Astrocyte (in vitro differentiated cells and primary cell): ENCODE results near the gene C15orf39. TPM values are rescaled to one million over a fixed set of nuclear protein-coding genes. Genes with fewer than 3 reads are reported as not detected.

ENCODE experiments used
- DNase-seq: peaks from one replicate; pipeline ENCODE4 v3.0.0-alpha.2; 2010; ENCODE audit warnings: low read depth
- FAIRE-seq: peaks from 2 replicates; lab custom pipeline; 2011; peaks lifted over from hg19 to GRCh38; lab: Jason Lieb, UNC
- H2AFZ ChIP-seq: 2 replicates; pipeline ENCODE4 v1.6.0; 2012; ENCODE audit warnings: low read depth, low read length, inconsistent platforms
- H3K27ac ChIP-seq: 2 replicates; pipeline ENCODE4 v1.5.1; 2011; ENCODE audit warnings: low read depth, low read length, inconsistent platforms
- H3K27me3 ChIP-seq: 2 replicates; pipeline ENCODE4 v1.6.0; 2011; ENCODE audit warnings: low read length, inconsistent platforms; ENCODE audit not compliant: insufficient read depth
- H3K36me3 ChIP-seq: 2 replicates; pipeline ENCODE4 v1.5.1; 2011; ENCODE audit warnings: low read length, inconsistent platforms; ENCODE audit not compliant: insufficient read depth
- H3K4me1 ChIP-seq: 2 replicates; pipeline ENCODE4 v1.5.1; 2011; ENCODE audit warnings: low read length, inconsistent platforms; ENCODE audit not compliant: insufficient read depth
- H3K4me2 ChIP-seq: 2 replicates; pipeline ENCODE4 v1.6.0; 2012; ENCODE audit warnings: low read length, inconsistent platforms
- H3K4me3 ChIP-seq: 2 replicates; pipeline ENCODE4 v1.5.1; 2011; ENCODE audit warnings: low read depth, mild to moderate bottlenecking, low read length, inconsistent platforms; ENCODE audit not compliant: insufficient read depth
- H3K79me2 ChIP-seq: 2 replicates; pipeline ENCODE4 v1.6.0; 2012; ENCODE audit warnings: mild to moderate bottlenecking, low read length, inconsistent platforms; ENCODE audit not compliant: insufficient read depth
- H3K9ac ChIP-seq: 2 replicates; pipeline ENCODE4 v1.6.0; 2012; ENCODE audit warnings: mild to moderate bottlenecking, low read length, inconsistent platforms
- H3K9me3 ChIP-seq: 2 replicates; pipeline ENCODE4 v1.5.1; 2012; ENCODE audit warnings: low read depth, mild to moderate bottlenecking, low read length, inconsistent platforms; ENCODE audit not compliant: insufficient read depth
- H4K20me1 ChIP-seq: 2 replicates; pipeline ENCODE4 v1.6.0; 2012; ENCODE audit warnings: low read length, inconsistent platforms; ENCODE audit not compliant: insufficient read depth
- H3K27ac Mint-ChIP-seq: one replicate; pipeline ENCODE4 v1.8.0; 2021; ENCODE audit warnings: mild to moderate bottlenecking, mixed read lengths; ENCODE audit not compliant: unreplicated experiment
- H3K27me3 Mint-ChIP-seq: one replicate; pipeline ENCODE4 v1.8.0; 2021; ENCODE audit warnings: low read depth, mixed read lengths; ENCODE audit not compliant: unreplicated experiment
- H3K36me3 Mint-ChIP-seq: one replicate; pipeline ENCODE4 v1.8.0; 2021; ENCODE audit warnings: low read depth, mixed read lengths; ENCODE audit not compliant: unreplicated experiment
- H3K4me1 Mint-ChIP-seq: one replicate; pipeline ENCODE4 v1.8.0; 2021; ENCODE audit warnings: low read depth, mixed read lengths; ENCODE audit not compliant: unreplicated experiment
- H3K4me3 Mint-ChIP-seq: one replicate; pipeline ENCODE4 v1.8.0; 2021; ENCODE audit warnings: mild to moderate bottlenecking, moderate library complexity, mixed read lengths; ENCODE audit not compliant: unreplicated experiment
- H3K9me3 Mint-ChIP-seq: one replicate; pipeline ENCODE4 v1.8.0; 2021; ENCODE audit warnings: mild to moderate bottlenecking, mixed read lengths; ENCODE audit not compliant: unreplicated experiment
- EZH2 ChIP-seq: IDR thresholded peaks from 2 replicates; pipeline ENCODE4 v1.6.1; 2012; ENCODE audit warnings: mild to moderate bottlenecking, low read length, inconsistent platforms; ENCODE audit not compliant: insufficient read depth
- total RNA-seq: library from RNA; stranded (reverse); gene quantifications from 2 replicates; pipeline ENCODE4 v1.2.1, GENCODE V29; 2021
- TF ChIP-seq, protein P1 (sequence below): IDR thresholded peaks from 2 replicates; pipeline ENCODE4 v1.5.1; 2011; ENCODE audit warnings: low read depth, mild to moderate bottlenecking, inconsistent platforms, low read length, moderate library complexity; ENCODE audit not compliant: insufficient read depth

The C15orf39 gene
- total RNA-seq, 1 donor from 2014 or later, result 21.8 TPM

DNA sequence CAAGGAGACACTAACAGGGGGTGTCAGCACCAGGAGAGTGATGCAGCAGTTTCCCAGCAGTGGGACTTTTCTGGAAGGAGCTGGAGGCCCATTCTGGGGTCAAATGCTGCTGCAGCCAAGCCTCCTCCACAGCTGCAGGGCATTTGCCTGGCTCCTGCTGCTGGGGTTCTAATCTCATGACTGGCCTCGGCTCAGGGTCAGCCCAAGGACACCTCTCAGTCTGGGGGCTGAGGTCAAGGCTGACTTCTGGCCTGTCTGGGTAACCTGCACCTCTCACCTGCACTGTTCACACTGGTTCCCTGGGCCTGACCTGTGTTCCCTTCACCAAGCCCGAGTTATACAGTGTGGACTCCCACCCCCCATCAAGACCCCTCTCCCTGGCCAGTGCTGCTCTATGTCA, 10.4 kb upstream of the C15orf39 start:
- H3K4me2 ChIP-seq, result no peak overlapping the region
- DNase-seq (no peak), FAIRE-seq (no peak)
- no peaks in the 10 kb centered on the region for H3K36me3 ChIP-seq
- no peak for TF ChIP-seq EZH2
- TF ChIP-seq, protein P1, sequence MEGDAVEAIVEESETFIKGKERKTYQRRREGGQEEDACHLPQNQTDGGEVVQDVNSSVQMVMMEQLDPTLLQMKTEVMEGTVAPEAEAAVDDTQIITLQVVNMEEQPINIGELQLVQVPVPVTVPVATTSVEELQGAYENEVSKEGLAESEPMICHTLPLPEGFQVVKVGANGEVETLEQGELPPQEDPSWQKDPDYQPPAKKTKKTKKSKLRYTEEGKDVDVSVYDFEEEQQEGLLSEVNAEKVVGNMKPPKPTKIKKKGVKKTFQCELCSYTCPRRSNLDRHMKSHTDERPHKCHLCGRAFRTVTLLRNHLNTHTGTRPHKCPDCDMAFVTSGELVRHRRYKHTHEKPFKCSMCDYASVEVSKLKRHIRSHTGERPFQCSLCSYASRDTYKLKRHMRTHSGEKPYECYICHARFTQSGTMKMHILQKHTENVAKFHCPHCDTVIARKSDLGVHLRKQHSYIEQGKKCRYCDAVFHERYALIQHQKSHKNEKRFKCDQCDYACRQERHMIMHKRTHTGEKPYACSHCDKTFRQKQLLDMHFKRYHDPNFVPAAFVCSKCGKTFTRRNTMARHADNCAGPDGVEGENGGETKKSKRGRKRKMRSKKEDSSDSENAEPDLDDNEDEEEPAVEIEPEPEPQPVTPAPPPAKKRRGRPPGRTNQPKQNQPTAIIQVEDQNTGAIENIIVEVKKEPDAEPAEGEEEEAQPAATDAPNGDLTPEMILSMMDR, result no peak
- H3K9ac ChIP-seq, result no peak overlapping the region
- no peak overlapping the region for H3K27ac Mint-ChIP-seq
- peaks cover 7% of the 10 kb centered on the region for H3K4me1 ChIP-seq
- no peaks in the 10 kb centered on the region for H4K20me1 ChIP-seq
- H3K4me3 Mint-ChIP-seq, result no peak overlapping the region
- H3K4me3 ChIP-seq, result no peak overlapping the region
- no peak overlapping the region for H2AFZ ChIP-seq
- H3K27me3 ChIP-seq, result no peaks in the 10 kb centered on the region
- no peaks in the 10 kb centered on the region for H3K4me1 Mint-ChIP-seq
- H3K36me3 Mint-ChIP-seq, result peaks cover 12% of the 10 kb centered on the region
- no peak overlapping the region for H3K27ac ChIP-seq
- H3K27me3 Mint-ChIP-seq, result peaks cover 32% of the 10 kb centered on the region
- H3K79me2 ChIP-seq, result no peaks in the 10 kb centered on the region
- no peaks in the 10 kb centered on the region for H3K9me3 ChIP-seq
- peaks cover 18% of the 10 kb centered on the region for H3K9me3 Mint-ChIP-seq

DNA sequence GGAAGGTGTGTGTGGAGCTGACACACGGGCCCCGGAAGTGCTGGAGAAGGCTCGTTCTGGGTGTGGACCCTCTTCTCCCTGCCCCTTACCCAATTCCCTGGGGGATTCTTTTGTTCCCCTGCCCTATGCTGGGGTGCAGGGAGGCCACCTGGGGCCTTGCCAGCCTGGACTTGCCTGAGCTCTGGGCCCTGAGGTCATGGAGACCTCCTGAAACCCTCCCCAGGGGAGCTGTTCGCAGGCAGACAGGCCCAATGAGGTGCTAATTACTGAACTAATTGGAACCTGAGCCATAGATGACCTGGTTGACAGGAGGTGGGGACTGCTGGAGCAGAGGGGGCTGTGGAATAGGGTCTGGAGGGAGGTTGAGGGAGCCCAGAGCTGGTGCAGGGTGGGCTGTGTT, 9.4 kb upstream of the C15orf39 start:
- Mint-ChIP-seq H3K27ac (no peak overlapping the region), H3K4me1 (no peaks in the 10 kb centered on the region), H3K36me3 (peaks cover 12% of the 10 kb centered on the region), H3K4me3 (no peak overlapping the region), H3K9me3 (peaks cover 18% of the 10 kb centered on the region), H3K27me3 (peaks cover 30% of the 10 kb centered on the region)
- DNase-seq (no peak), FAIRE-seq (no peak)
- Histone ChIP-seq H3K9me3 (no peaks in the 10 kb centered on the region), H3K36me3 (no peaks in the 10 kb centered on the region), H3K4me1 (peaks cover 7% of the 10 kb centered on the region), H4K20me1 (no peaks in the 10 kb centered on the region), H2AFZ (no peak overlapping the region), H3K4me2 (no peak overlapping the region), H3K4me3 (no peak overlapping the region), H3K27ac (no peak overlapping the region), H3K27me3 (no peaks in the 10 kb centered on the region), H3K79me2 (no peaks in the 10 kb centered on the region), H3K9ac (no peak overlapping the region)
- TF ChIP-seq EZH2, result no peak
- TF ChIP-seq, protein P1, result no peak

DNA sequence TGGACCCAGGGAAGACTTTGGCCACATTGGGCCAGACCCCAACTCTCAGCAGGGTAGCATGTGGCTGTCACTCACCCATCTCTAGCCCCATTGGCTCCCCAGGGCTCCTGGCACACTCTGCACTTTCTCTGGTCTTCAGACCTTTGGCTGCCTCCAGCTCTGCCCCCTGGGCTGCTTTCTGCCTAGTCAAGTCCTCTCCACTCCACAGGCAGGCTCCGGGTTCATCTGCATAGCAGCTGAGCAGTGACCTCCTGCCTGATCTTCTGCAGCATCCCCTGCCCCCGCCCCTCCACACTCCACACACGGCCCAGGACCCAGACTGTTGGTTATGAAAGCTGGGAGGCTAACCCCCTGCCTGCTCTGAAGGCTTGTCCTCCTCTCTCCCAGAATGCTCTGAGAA, 8.4 kb upstream of the C15orf39 start:
- no peaks in the 10 kb centered on the region for H3K79me2 ChIP-seq
- peaks cover 12% of the 10 kb centered on the region for H3K36me3 Mint-ChIP-seq
- no peaks in the 10 kb centered on the region for H3K9me3 ChIP-seq
- H3K27me3 Mint-ChIP-seq, result peaks cover 33% of the 10 kb centered on the region
- FAIRE-seq, result no peak
- no peaks in the 10 kb centered on the region for H3K36me3 ChIP-seq
- peaks cover 7% of the 10 kb centered on the region for H3K4me1 ChIP-seq
- H3K27ac ChIP-seq, result no peak overlapping the region
- H4K20me1 ChIP-seq, result no peaks in the 10 kb centered on the region
- H3K9ac ChIP-seq, result no peak overlapping the region
- no peak overlapping the region for H3K4me2 ChIP-seq
- H3K4me3 ChIP-seq, result no peak overlapping the region
- H3K27me3 ChIP-seq, result no peaks in the 10 kb centered on the region
- H3K4me3 Mint-ChIP-seq, result no peak overlapping the region
- no peak for DNase-seq
- no peak for TF ChIP-seq EZH2
- TF ChIP-seq, protein P1, result no peak
- H3K4me1 Mint-ChIP-seq, result no peaks in the 10 kb centered on the region
- no peak overlapping the region for H2AFZ ChIP-seq
- H3K27ac Mint-ChIP-seq, result no peak overlapping the region
- peaks cover 18% of the 10 kb centered on the region for H3K9me3 Mint-ChIP-seq
